Measurements from ENCODE around the gene ZNF362.
A peak's percentile ranks its signal among the peaks of the same experiment; 100 is the strongest.

ZNF362 gene

GRCh38 chr1:33341190-33341589 lies 84.9 kb downstream of the ZNF362 start:
- TF ChIP-seq MYNN (tag by site-specific recombination; IDR thresholded peaks at IDR 0.05; ENCODE audit: borderline replicate concordance) (no peak), ZNF23 (tag by site-specific recombination; IDR thresholded peaks at IDR 0.05; ENCODE audit: borderline replicate concordance) (no peak), ZSCAN18 (tag by site-specific recombination; IDR thresholded peaks at IDR 0.05) (no peak), ZNF24 (tag by site-specific recombination; IDR thresholded peaks at IDR 0.05) (no peak), ZBTB21 (tag by site-specific recombination; IDR thresholded peaks at IDR 0.05) (no peak), ZNF626 (tag by site-specific recombination; IDR thresholded peaks at IDR 0.05) (no peak), GFI1B (tag by site-specific recombination; IDR thresholded peaks at IDR 0.05) (no peak), ZNF19 (tag by site-specific recombination; IDR thresholded peaks at IDR 0.05; ENCODE audit: low read depth) (no peak), HIC1 (tag by site-specific recombination; IDR thresholded peaks at IDR 0.05) (no peak), ZNF146 (tag by site-specific recombination; IDR thresholded peaks at IDR 0.05) (no peak), ZNF624 (tag by site-specific recombination; IDR thresholded peaks at IDR 0.05) (no peak), PRDM1 (tag by site-specific recombination; IDR thresholded peaks at IDR 0.05) (no peak), ZNF580 (tag by site-specific recombination; IDR thresholded peaks at IDR 0.05) (no peak), ZNF792 (tag by site-specific recombination; IDR thresholded peaks at IDR 0.05) (no peak), ZNF394 (tag by site-specific recombination; IDR thresholded peaks at IDR 0.05; ENCODE audit: borderline replicate concordance) (no peak)
- TF ChIP-seq, protein P1, sequence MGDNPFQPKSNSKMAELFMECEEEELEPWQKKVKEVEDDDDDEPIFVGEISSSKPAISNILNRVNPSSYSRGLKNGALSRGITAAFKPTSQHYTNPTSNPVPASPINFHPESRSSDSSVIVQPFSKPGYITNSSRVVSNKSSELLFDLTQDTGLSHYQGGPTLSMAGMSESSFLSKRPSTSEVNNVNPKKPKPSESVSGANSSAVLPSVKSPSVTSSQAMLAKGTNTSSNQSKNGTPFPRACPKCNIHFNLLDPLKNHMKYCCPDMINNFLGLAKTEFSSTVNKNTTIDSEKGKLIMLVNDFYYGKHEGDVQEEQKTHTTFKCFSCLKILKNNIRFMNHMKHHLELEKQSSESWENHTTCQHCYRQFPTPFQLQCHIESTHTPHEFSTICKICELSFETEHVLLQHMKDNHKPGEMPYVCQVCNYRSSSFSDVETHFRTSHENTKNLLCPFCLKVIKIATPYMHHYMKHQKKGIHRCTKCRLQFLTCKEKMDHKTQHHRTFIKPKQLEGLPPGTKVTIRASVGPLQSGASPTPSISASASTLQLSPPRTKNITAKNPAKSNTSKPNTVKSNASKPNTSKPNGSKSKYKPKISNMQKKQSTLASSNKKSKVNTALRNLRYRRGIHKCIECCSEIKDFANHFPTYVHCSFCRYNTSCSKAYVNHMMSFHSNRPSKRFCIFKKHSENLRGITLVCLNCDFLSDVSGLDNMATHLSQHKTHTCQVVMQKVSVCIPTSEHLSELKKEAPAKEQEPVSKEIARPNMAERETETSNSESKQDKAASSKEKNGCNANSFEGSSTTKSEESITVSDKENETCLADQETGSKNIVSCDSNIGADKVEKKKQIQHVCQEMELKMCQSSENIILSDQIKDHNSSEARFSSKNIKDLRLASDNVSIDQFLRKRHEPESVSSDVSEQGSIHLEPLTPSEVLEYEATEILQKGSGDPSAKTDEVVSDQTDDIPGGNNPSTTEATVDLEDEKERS (tag by site-specific recombination; IDR thresholded peaks at IDR 0.05): no peak
- no peak overlapping the region for H3K27ac ChIP-seq (ENCODE audit: extremely low read depth, low read depth, low read length)
- H3K4me3 ChIP-seq (ENCODE audit: low read depth, low read length): no peak overlapping the region
- H3K9me3 ChIP-seq (ENCODE audit: control insufficient read depth, insufficient read depth, low read depth, low read length): no peaks in the 10 kb centered on the region
- H3K36me3 ChIP-seq (ENCODE audit: control insufficient read depth in 2 of 2, insufficient read depth in 1 of 2, low read length in 2 of 2): peaks cover 0 to 39% of the 10 kb centered on the region in 2 experiments; a peak in 2 of 3 replicates
- peaks cover 24% of the 10 kb centered on the region for H3K4me1 ChIP-seq (ENCODE audit: control insufficient read depth, insufficient read depth, low read length)
- ChIA-PET CTCF (interaction anchor here (1.4 kb wide), 1 partner anchor 46 kb away, joined by 11 read pairs; no protein-coding TSS in a partner anchor), POLR2A (no interaction called here)

DNA sequence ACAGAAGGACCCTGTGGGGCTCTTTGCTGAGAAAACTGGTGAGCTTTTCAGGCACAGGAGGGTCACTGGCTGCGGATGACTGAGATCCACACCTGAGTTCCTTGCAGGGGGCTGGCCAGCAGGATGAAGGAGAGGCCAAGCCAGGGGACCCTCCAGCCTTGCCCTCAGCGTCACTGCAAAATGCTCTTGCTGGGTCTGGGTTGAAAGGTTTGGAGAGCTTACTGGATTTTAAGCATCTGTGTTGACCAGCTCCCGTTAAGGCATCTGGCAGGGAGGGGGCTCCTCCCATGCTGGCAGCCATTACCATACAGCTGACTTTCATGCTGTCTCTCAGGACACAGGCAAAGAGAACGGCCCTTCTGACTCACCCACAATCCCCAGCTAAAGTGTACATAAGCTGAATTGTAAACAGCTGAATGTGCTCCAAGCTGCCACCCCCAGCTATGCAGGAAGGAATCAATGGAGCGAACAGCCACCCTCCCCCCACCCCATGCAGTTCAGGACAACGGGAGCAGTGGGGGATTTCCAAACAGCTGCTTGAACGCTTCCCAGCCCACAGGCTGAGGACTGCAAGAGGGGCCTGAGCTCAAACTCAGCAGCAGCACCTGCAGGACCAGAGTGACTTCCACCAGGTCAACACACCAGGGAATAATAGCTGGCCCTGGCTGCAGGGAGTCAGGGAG lies 85.9 kb downstream of the ZNF362 start:
- H3K9me3 ChIP-seq (ENCODE audit: control insufficient read depth, insufficient read depth, low read depth, low read length): no peaks in the 10 kb centered on the region
- ChIA-PET POLR2A (interaction anchor here (0.7 to 1.2 kb wide), 3 partner anchors 21 to 1280 kb away, joined by 3 to 4 read pairs (median 3); no protein-coding TSS in a partner anchor), CTCF (interaction anchor here (0.5 to 1.4 kb wide), 3 partner anchors 22 to 247 kb away, joined by 3 to 11 read pairs (median 5); no protein-coding TSS in a partner anchor)
- peaks cover 0 to 47% of the 10 kb centered on the region in 2 experiments; a peak in 2 of 3 replicates for H3K36me3 ChIP-seq (ENCODE audit: control insufficient read depth in 2 of 2, insufficient read depth in 1 of 2, low read length in 2 of 2)
- H3K4me1 ChIP-seq (ENCODE audit: control insufficient read depth, insufficient read depth, low read length): peaks cover 28% of the 10 kb centered on the region
- peak overlapping the region; percentile 26; the same call in 1 of the 2 replicates for H3K27ac ChIP-seq (ENCODE audit: extremely low read depth, low read depth, low read length)
- no peak overlapping the region for H3K4me3 ChIP-seq (ENCODE audit: low read depth, low read length)
- TF ChIP-seq ZNF311 (tag by site-specific recombination; IDR thresholded peaks at IDR 0.05; ENCODE audit: borderline replicate concordance): no peak
- TF ChIP-seq, protein P2, sequence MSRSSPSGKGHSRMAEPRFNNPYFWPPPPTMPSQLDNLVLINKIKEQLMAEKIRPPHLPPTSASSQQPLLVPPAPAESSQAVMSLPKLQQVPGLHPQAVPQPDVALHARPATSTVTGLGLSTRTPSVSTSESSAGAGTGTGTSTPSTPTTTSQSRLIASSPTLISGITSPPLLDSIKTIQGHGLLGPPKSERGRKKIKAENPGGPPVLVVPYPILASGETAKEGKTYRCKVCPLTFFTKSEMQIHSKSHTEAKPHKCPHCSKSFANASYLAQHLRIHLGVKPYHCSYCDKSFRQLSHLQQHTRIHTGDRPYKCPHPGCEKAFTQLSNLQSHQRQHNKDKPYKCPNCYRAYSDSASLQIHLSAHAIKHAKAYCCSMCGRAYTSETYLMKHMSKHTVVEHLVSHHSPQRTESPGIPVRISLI (tag by site-specific recombination; IDR thresholded peaks at IDR 0.05): no peak
- TF ChIP-seq BCL6B (tag by site-specific recombination; IDR thresholded peaks at IDR 0.05): no peak
- TF ChIP-seq ZNF248 (tag by site-specific recombination; IDR thresholded peaks at IDR 0.05): no peak
- TF ChIP-seq ZNF623 (tag by site-specific recombination; IDR thresholded peaks at IDR 0.05): no peak
- no peak for TF ChIP-seq ZNF529 (tag by site-specific recombination; IDR thresholded peaks at IDR 0.05; ENCODE audit: insufficient replicate concordance)
- TF ChIP-seq, protein P3, sequence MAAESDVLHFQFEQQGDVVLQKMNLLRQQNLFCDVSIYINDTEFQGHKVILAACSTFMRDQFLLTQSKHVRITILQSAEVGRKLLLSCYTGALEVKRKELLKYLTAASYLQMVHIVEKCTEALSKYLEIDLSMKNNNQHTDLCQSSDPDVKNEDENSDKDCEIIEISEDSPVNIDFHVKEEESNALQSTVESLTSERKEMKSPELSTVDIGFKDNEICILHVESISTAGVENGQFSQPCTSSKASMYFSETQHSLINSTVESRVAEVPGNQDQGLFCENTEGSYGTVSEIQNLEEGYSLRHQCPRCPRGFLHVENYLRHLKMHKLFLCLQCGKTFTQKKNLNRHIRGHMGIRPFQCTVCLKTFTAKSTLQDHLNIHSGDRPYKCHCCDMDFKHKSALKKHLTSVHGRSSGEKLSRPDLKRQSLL (tag by site-specific recombination; IDR thresholded peaks at IDR 0.05): no peak

All from HEK293 (cell line).